Measurements from ENCODE around the gene HOXD10.

Gene HOXD10

DNA sequence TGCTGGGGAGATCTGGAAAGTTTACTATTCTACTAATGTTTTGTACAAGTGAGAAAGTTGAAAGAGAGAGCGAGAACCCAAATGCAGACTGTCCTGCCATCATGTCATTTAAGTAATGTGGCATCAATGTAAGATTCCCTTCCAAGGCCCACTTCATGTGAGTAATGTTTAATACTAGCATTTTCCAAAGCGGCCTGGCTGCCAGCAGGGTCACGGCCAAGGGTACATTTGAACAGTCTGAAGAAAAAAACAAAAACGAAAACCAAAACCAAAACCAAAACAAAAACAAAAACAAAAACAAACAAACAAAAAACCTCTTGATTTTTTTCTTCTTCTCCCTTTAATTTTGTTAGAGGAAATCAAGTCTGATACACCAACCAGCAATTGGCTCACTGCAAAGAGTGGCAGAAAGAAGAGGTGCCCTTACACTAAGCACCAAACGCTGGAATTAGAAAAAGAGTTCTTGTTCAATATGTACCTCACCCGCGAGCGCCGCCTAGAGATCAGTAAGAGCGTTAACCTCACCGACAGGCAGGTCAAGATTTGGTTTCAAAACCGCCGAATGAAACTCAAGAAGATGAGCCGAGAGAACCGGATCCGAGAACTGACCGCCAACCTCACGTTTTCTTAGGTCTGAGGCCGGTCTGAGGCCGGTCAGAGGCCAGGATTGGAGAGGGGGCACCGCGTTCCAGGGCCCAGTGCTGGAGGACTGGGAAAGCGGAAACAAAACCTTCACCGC lies 2.2 kb downstream of the HOXD10 start:
- in situ Hi-C loops (cut with MboI; ENCODE audit: low sequenced_read_pairs), result no loop called here

DNA sequence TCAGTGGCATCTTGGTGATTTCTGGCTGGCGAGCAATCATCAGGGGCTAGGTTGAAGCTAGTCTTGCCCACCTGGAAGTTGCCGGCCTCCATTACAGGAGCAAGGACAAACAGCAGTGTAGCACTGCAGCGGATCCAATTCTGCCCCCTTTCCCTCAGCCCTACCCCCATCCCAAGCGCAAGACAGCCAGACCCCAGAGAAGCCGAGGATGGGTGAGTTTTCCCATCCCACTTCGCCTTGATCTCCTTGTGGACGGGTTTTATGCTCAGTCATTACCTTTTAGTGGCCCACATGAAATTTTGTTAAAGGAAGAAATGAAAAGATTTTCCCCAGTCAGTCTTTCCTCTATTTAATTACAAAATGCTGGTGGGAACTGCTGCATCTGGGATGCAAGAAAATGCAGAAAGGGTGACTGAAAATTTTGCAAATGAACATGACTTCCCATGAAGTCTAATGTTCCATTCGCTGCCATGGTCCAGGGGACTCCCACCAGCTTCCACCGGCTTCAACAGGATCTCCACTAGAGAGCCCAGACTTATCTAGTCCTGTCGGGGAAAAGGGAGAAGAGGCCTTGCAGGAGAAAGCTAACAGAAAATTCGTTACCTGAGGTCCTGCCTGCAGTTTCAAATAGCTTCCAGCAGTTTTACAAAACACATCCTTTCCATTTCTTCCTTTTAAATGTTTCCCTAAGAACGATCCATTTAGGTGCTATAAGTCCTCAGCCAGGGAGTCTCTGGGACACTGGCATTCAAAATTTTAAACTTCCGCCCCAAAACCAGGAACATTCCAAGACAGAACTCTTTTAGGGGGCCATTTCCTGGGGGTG lies 4.0 kb downstream of the HOXD10 start:
- in situ Hi-C loops (cut with MboI; ENCODE audit: low sequenced_read_pairs), result no loop called here

DNA sequence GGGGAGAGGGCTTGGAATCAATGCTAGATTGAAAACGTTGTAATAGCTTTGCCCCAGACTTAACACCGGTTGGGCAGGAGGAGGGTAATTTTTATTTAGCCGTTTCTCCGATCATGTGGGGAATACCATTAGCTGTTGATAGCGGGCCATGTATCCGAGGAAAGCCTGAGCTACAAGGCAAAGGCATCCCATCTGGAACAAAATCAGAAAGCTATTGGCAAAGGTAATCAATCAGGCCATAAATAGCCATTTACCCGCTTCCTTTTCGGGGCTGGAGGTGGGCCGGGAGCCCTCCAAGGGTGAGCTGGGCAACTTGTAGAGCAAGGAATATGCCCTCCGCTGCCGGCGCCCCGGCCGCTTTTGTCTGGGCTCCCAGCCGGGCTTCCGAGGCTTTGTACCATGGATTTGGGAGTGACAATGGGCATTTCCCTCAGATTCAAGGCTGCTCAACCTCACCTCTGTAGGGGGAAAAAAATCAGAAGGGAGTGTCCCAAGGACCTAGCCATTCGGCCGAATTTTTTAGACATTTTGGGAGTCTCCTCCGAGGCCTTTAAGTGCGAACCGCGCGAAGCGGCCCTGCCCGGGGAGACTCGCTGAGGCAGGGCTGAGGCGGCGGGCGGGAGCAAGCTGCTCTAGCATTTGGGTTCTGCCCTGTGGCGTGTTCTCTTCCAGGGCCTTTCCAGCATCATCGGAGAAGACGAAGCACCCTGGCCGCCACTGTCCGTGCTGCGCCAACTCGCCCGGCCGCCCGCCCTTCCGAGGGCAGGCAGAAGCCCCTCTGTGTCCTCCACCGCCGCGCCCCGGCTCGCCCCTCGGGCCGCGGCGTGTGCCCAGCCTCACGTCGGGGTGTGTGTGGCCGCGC lies 4.8 kb downstream of the HOXD10 start:
- in situ Hi-C loops (cut with MboI; ENCODE audit: low sequenced_read_pairs), result no loop called here

DNA sequence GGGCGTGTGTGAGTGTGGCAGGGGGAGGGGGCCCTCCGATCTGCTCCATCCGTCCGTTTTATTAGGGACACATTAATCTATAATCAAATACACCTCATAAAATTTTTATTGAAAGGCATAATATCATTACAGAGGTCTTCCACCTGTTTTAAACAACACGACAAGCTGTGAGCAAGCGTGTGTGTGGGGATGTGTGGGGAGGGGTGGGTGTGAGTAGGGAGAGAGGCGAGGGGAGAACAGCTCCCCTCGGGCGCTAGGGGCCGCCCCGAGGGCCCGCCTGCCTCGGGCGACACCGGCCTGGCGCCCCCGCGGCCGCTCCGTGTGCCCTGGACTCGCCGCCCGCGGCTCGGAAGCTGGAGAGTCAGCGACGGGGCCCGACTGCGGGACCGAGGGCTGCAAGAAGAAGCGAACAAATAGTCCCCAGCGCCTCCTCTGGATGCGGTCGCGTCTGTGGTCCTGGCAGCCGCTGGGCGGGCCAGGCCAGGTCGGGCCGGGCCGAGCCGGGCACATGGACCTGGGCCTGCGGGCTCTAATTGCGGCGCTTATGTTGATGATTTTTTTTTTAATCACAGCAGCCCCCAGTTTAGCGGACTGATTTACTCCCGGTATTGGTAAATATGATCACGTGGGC lies 5.6 kb downstream of the HOXD10 start:
- in situ Hi-C loops (cut with MboI; ENCODE audit: low sequenced_read_pairs), result no loop called here

DNA sequence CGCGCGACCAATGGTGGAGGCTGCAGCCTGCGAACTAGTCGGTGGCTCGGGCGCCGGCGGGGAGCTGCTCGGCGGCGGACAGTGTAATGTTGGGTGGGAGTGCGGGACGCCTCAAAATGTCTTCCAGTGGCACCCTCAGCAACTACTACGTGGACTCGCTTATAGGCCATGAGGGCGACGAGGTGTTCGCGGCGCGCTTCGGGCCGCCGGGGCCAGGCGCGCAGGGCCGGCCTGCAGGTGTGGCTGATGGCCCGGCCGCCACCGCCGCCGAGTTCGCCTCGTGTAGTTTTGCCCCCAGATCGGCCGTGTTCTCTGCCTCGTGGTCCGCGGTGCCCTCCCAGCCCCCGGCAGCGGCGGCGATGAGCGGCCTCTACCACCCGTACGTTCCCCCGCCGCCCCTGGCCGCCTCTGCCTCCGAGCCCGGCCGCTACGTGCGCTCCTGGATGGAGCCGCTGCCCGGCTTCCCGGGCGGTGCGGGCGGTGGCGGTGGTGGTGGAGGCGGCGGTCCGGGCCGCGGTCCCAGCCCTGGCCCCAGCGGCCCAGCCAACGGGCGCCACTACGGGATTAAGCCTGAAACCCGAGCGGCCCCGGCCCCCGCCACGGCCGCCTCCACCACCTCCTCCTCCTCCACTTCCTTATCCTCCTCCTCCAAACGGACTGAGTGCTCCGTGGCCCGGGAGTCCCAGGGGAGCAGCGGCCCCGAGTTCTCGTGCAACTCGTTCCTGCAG lies 6.3 kb downstream of the HOXD10 start, which contains the start of gene HOXD9:
TSS of gene HOXD9 (plus strand) at position 37 of the 728 bp plus-strand sequence. CDS start at position 87, 50 bp downstream.
- in situ Hi-C loops (cut with MboI; ENCODE audit: low sequenced_read_pairs), result no loop called here

DNA sequence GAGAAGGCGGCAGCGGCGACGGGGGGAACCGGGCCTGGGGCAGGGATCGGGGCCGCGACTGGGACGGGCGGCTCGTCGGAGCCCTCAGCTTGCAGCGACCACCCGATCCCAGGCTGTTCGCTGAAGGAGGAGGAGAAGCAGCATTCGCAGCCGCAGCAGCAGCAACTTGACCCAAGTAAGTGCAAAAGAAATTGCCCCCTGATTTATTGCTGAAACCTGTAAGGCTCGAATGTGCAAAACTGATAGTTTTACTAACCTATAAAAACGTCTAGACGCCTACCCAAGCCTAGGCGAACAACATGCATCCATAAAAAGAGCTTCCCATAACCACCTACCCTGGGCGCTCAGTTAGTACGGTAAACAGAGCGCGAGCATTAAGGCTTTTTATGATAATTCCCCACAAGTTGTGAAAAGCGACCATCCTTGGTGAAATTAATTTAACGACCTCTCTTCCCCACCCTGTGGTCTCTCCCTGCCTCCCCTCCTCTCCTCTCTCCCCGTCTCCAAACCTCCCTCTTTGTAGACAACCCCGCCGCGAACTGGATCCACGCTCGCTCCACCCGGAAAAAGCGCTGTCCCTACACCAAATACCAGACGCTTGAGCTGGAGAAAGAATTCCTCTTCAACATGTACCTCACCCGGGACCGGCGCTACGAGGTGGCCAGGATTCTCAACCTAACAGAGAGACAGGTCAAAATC lies 7.0 kb downstream of the HOXD10 start:
- in situ Hi-C loops (cut with MboI; ENCODE audit: low sequenced_read_pairs), result no loop called here

DNA sequence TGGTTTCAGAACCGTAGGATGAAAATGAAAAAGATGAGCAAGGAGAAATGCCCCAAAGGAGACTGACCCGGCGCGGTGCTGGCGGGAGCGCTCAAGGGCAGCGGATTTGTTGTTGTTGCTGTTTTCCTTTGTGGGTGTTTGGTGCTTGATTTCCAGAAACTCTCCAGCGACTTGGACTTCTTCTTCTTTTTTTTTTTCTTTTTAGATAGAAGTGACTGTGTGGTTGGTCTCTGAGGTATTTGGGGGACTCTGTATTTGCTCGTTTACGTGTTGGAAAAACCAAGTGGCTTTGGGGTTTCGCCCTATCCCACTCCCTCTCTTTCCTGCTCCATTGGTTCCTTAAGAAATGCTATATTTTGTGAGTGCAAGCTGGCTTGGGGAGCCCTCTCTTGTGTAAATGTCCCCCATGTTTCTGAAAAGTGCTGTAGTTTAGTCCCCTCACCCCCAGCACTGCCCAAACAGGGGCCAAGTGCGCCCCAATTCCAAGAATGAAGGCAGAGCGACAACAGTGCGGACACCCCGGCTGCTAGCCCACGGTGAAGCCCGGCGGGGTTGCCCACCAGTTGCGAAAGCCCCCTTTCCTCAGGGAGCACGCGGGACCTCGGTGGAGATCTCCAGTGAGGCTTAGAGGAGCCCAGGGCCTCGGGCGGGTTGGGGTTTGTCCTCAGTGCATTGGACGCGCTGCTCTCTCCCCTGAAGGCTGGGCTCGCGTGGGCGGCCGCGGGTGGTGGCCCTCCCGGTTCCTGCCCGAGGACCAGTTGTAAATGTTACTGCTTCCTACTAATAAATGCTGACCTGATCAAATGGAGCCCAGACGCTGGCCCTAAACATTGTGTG lies 7.8 kb downstream of the HOXD10 start:
- in situ Hi-C loops (cut with MboI; ENCODE audit: low sequenced_read_pairs), result no loop called here

DNA sequence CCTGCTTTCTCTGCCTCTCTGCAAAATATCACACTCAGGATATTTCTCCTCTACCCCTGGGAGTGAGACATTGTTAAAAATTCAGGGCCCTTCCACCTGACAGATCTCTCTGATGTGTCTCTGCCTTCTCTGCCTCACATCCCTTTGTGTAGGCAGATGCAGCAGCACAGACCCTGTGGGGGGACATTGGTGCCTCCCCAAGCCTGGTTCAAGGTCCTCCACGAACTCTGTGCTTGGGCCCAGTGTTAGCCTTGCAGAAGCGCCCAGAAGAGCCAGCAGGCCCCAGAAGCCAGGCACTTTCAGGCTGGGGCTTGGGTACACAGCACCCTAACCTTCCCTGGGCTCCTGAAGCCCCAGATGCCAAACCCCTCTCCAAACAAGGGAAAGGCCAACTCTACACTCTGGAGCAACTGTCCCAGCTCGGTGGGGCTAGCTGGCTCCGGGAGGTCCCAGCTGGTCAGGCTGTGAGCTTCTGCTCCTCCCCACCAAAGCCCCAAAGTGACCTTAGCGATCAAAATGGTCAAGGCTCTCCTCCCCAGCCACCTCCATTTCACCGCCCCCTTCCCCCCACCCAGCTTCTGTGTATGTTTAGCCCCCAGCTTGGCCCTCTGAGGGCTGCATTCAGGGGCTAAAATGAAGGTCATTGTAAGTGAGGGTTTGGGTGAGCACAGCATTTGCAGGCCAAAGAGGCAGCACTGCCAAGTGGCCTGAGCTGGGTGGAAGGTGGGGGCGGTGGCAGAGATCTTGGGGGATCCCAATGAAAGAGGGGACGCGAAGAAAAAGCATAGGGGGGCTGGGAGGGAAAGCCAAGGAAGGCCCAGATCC lies 8.6 kb downstream of the HOXD10 start:
- in situ Hi-C loops (cut with MboI; ENCODE audit: low sequenced_read_pairs), result loop anchor here (25.0 kb wide), 2 partner anchors 537 to 1012 kb away; no protein-coding TSS in a partner anchor

DNA sequence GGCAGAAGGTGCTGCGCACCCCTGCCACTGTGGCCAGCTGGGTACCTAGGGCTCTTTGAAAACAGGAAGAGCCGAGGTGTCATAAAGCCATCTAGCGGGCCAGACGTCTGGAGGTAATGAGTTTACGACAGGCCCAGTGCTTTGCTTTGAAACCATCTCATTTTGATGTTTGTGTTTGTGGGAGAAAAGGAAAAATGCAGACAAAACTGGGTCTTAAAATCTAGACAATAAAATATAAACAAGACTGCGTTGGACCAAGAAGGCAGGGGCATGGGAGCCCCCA lies 9.1 kb downstream of the HOXD10 start:
- in situ Hi-C loops (cut with MboI; ENCODE audit: low sequenced_read_pairs), result loop anchor here (25.0 kb wide), 2 partner anchors 537 to 1012 kb away; no protein-coding TSS in a partner anchor

DNA sequence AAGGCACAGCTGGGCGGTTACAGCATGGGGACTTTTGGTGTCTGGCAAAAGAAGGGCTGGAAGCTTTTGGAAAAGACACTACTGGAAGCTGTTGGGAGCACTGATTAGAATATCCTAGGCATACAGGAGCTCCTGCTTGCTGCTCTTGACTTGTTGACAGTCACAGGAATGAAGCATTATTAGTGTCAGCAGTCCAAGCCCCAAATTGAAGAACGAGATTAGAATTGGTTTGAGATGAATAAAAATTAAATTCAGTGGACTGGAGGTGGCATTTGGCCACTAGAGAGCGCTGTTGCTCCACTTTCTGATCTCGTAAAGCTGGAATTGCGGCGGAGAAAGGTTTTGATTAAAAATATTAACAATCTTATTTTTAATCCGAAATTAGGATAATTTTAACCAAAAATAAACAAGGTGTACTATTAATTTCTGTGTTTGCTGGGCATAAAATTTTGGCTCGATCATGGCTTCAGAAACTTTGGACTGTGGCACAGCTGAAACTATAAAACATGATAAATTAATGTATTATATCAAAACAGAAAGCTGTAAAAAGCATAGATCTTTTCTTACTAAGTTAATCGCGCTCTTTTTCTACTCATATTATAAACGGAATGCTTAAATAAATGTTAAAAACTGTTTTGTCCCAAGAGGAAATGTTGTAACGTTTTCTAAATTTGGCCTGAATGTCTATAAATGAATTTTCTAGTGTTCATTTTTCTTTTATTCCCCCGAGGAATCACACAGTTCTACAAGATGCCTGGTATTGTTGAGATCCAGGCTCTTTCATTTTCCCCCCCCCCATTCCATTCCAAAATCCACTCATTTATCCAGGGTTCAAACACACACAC lies 10.6 kb downstream of the HOXD10 start:
- in situ Hi-C loops (cut with MboI; ENCODE audit: low sequenced_read_pairs), result loop anchor here (25.0 kb wide), 2 partner anchors 535 to 1010 kb away; no protein-coding TSS in a partner anchor

DNA sequence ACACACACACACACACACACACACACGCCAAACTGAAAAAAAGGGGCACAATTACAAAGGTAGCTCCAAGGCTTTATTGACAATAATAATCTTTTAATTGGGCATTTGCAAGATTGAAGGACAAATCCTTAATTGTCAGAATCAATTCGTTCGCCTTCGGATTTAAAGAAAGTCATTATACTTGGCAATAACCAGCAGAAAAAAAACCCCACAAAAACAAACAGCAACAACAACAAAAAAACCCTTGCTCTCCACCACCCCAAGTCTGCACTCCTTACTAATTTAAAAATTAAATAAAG lies 11.1 kb downstream of the HOXD10 start:
- in situ Hi-C loops (cut with MboI; ENCODE audit: low sequenced_read_pairs), result loop anchor here (25.0 kb wide), 2 partner anchors 535 to 1010 kb away; no protein-coding TSS in a partner anchor

DNA sequence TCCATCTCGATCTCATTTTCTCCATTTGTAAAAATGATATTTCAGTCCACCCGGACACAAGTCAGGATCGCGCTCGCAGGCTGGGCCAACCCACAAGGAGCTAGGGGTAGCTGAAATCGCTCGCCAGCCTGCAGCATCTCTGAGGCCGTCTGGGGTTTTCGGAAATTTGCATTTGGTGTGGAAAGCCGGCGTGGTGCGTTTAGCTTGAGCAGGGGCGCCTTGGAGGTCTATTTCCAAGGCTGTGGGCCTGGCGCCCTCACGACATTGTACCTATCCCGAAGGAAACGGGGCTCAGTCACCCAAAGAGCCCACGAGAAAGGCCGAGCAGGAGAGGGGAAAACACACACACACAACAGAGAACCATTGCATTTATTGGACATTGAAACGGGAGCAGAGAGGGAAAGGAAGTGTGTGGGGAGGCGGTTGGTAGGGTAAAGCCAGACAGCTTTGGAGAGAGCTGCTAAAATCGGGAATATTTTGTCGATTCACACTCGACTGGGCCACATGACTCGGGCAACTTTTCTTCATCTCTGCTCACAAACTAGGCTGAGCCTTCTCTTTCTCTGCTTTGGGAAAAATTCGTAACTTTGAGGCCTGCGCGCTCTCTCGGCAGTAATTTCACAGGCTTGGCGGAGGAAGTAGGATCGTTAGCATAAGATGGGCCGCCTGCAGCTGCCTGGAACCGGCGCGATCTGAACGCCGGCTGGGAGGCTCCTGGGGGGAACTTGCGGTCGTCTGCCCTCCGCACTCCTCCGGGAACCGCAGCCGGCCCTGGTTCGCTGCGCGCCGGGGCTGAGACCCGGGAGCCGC lies 11.8 kb downstream of the HOXD10 start:
- in situ Hi-C loops (cut with MboI; ENCODE audit: low sequenced_read_pairs), result loop anchor here (25.0 kb wide), 2 partner anchors 534 to 1009 kb away; no protein-coding TSS in a partner anchor

DNA sequence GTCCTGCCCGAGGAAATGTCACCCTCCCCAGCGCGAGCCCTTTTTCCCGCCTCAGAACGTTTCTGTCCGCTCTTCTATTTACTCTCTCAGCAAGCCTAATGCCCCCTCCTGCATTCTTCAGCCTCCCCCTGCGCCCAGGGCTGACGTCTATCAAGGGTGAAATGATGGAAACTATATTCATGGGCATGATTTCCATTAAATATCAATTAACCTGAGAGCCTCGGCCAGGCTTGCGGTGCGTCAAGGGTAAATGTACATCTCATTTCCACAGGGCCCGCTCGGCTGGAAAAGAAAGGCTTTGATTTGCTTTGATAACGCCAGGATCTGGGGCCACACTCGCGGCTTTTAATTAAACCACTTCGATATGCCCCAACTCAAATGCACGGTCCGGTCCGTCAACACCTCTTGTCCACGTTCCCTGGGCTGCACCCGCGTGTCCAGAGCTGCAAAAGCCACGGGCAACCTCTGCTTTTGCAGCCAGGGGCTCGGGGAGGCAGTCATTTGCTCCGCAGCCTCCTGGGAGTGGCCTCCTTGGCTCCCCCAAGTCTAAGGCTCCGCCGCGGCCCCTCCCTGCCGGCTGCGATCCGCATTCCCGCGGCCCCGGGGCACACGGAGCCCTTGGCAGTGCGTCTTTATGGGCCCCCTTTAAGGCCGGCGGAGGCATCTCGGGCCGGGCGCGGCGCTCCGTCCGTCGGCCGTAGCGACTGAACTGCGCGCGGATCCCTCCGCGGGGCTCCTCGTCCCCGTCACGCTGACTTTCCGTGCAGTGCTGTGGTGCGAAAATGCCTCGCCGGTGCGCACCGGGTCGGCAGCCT lies 12.6 kb downstream of the HOXD10 start, which contains the start of gene HOXD8:
TSS of gene HOXD8 (plus strand) at position 724 of the 815 bp plus-strand sequence. CDS start 662 bp downstream, outside the sequence.
- in situ Hi-C loops (cut with MboI; ENCODE audit: low sequenced_read_pairs), result loop anchor here (25.0 kb wide), 2 partner anchors 533 to 1008 kb away; no protein-coding TSS in a partner anchor

DNA sequence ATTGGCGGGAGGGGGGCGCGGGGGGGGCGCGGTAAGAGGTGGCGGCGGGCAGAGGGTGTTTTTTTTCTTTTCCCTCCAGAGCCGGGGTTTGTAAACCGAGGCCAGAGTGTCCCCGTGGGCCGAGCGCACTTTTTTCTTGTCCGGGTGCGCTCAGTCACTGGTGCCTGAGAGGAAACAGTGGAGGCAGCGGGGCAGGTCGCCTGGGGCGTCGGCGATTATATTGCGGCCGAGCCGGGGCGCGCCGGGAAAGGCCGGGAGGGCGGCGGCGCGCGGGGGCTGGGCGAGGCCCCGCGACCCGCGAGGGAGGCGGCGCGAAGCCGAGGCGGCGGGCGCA lies 13.2 kb downstream of the HOXD10 start:
- in situ Hi-C loops (cut with MboI; ENCODE audit: low sequenced_read_pairs), result loop anchor here (25.0 kb wide), 2 partner anchors 533 to 1008 kb away; no protein-coding TSS in a partner anchor
